ENCODE data around the gene ATE1. TPM values are rescaled to one million over a fixed set of nuclear protein-coding genes. Genes with fewer than 3 reads are reported as not detected.
A peak's percentile ranks its signal among the peaks of the same experiment; 100 is the strongest.
"Not testable (repeated sequence)": the region's sequence is repeated elsewhere in the genome, so short reads cannot be mapped to it uniquely, and the experiment has no call there.

The ATE1 gene
- polyA plus RNA-seq, 2 of the 4 experiments (the other 2 are of a cell fraction) = 27.2 to 58.8 TPM

GRCh38 chr10:121974535-121975294 is 46.9 kb upstream of the ATE1 start, which contains the start of gene NSMCE4A (continued):
- no peak for TF ChIP-seq USF2 (IDR thresholded peaks at IDR 0.05)
- TF ChIP-seq HES2 (IDR thresholded peaks at IDR 0.05) = no peak
- TF ChIP-seq CTCF (IDR thresholded peaks at IDR 0.05) = peak; percentile 75
- TF ChIP-seq PBX3 (IDR thresholded peaks at IDR 0.05) = no peak
- no peak for TF ChIP-seq ZC3H11A (IDR thresholded peaks at IDR 0.05)
- TF ChIP-seq RAD21 (conservative IDR thresholded peaks at IDR 0.05 in 1 of 2, IDR thresholded peaks at IDR 0.05 in 1 of 2) = peak; percentile 16 to 39; a peak in 2 of 5 replicates

GRCh38 chr10:121974019-121974534 is 46.2 kb upstream of the ATE1 start:
- POLR2A ChIA-PET = interaction anchor here (0.9 to 1.2 kb wide), 2 partner anchors 26 to 46 kb away, joined by 3 to 4 read pairs; partner anchors contain the start of gene ATE1
- FAIRE-seq = no peak

GRCh38 chr10:121969086-121969485 is 41.3 kb upstream of the ATE1 start:
- CTCF ChIA-PET = interaction anchor here (0.7 to 1.8 kb wide), 2 partner anchors 9 to 143 kb away, joined by 3 to 12 read pairs; no protein-coding TSS in a partner anchor
- POLR2A ChIA-PET; H3K4me3 ChIP-seq; H3K27ac ChIP-seq; H3K9me3 ChIP-seq; H3K4me2 ChIP-seq; ATAC-seq; DNase-seq (ENCODE audit: low read depth in 1 of 2, low spot score in 1 of 2); FAIRE-seq: not testable (repeated sequence)
- 91% methylated on average over 8 of the region's 8 CpGs for WGBS (ENCODE audit: missing lambda C conversion rate)
- H3K4me1 ChIP-seq = peaks cover 14% of the 10 kb centered on the region; the same call in 2 of the 3 replicates

More at GRCh38 chr10:121974019-121974534, 46.2 kb upstream of the ATE1 start:
- H3K27ac ChIP-seq = peak overlapping the region; percentile 97 to 99
- peak overlapping the region; percentile 89 for H3K4me2 ChIP-seq
- WGBS (ENCODE audit: missing lambda C conversion rate) = under 1% methylated on average over 19 of the region's 21 CpGs
- CTCF ChIA-PET = interaction anchor here (0.8 to 3.7 kb wide), 11 partner anchors 9 to 168 kb away, joined by 3 to 21 read pairs (median 7); no protein-coding TSS in a partner anchor
- peak overlapping the region; percentile 81 for H3K4me3 ChIP-seq
- peaks cover 10% of the 10 kb centered on the region; the same call in 1 of the 3 replicates for H3K9me3 ChIP-seq
- no peak for TF ChIP-seq MAFK (IDR thresholded peaks at IDR 0.05; ENCODE audit: partially characterized antibody)
- no peak for TF ChIP-seq RAD21 (conservative IDR thresholded peaks at IDR 0.05 in 1 of 2, IDR thresholded peaks at IDR 0.05 in 1 of 2)
- no peak; the same call in 1 of the 2 replicates for TF ChIP-seq MAX (IDR thresholded peaks at IDR 0.05)
- no peak for TF ChIP-seq CHD4 (IDR thresholded peaks at IDR 0.05; ENCODE audit: borderline replicate concordance)
- TF ChIP-seq MYC (IDR thresholded peaks at IDR 0.05; ENCODE audit: borderline replicate concordance, low read length) = no peak
- TF ChIP-seq BCL3 (IDR thresholded peaks at IDR 0.05) = no peak
- TF ChIP-seq EHMT2 (IDR thresholded peaks at IDR 0.05; ENCODE audit: low read depth) = no peak
- no peak for TF ChIP-seq FOSB (CRISPR knock-in tag; IDR thresholded peaks at IDR 0.05)
- TF ChIP-seq HDAC2 (IDR thresholded peaks at IDR 0.05) = no peak
- no peak for TF ChIP-seq ELK1 (IDR thresholded peaks at IDR 0.05; ENCODE audit: low read depth, low read length)
- TF ChIP-seq BHLHE40 (IDR thresholded peaks at IDR 0.05; ENCODE audit: low read depth, low read length) = peak; percentile 75
- TF ChIP-seq JUN (IDR thresholded peaks at IDR 0.05) = no peak
- TF ChIP-seq GATA3 (IDR thresholded peaks at IDR 0.05; ENCODE audit: borderline replicate concordance) = 0 out of 2 replicates have a peak, but pooled peaks have one; percentile 15
- TF ChIP-seq RNF2 (IDR thresholded peaks at IDR 0.05; ENCODE audit: borderline replicate concordance, low read depth) = no peak
- TF ChIP-seq HMGXB4 (CRISPR knock-in tag; IDR thresholded peaks at IDR 0.05; ENCODE audit: borderline replicate concordance) = no peak
- no peak for TF ChIP-seq HOXB13 (CRISPR knock-in tag; IDR thresholded peaks at IDR 0.05; ENCODE audit: low read depth)
- no peak for TF ChIP-seq FOSL2 (IDR thresholded peaks at IDR 0.05)
- TF ChIP-seq FOSL2 (CRISPR knock-in tag; IDR thresholded peaks at IDR 0.05) = no peak
- no peak for TF ChIP-seq NFE2L2 (conservative IDR thresholded peaks at IDR 0.05; ENCODE audit: low read length)
- TF ChIP-seq TP53 (CRISPR knock-in tag; IDR thresholded peaks at IDR 0.05) = no peak
- 0 out of 2 replicates have a peak, but pooled peaks have one; percentile 13 for TF ChIP-seq KDM5A (IDR thresholded peaks at IDR 0.05)
- no peak for DNase-seq (ENCODE audit: low read depth in 1 of 2, low spot score in 1 of 2)
- ATAC-seq = peak; percentile 67 to 70
- H3K4me1 ChIP-seq = peaks cover 14% of the 10 kb centered on the region; the same call in 2 of the 3 replicates

All from A549 (cell line).